ENCODE measurements around the gene NRN1L.

DNA sequence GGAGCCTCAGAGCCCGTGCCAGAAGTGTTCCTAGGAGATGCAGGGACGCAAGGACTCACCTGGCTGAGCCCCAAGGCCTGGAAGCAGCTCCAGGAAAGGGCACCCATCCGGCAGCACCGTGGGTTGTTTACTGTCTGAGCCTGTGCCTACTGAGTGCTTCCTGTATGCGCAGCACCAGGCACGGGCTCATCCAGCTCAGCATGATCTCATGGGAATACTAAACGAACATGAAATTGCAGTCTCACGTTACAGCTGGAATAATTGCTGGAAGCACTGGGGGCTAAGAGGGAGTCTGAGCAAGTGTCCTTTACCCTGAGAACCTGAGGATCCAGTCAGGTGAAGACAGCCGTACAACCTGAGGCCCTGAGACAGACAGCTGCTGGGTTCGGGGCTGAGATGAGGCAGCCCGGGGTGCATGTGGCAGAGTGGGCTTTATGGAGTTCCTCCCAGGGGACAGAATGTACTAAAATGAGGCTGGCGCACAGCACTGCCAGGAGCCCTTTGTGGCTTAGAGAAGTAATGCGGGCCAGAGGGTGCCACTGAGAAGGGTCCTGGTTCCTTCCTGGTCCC lies 41.6 kb downstream of the NRN1L start:
- TF ChIP-seq, protein P1, sequence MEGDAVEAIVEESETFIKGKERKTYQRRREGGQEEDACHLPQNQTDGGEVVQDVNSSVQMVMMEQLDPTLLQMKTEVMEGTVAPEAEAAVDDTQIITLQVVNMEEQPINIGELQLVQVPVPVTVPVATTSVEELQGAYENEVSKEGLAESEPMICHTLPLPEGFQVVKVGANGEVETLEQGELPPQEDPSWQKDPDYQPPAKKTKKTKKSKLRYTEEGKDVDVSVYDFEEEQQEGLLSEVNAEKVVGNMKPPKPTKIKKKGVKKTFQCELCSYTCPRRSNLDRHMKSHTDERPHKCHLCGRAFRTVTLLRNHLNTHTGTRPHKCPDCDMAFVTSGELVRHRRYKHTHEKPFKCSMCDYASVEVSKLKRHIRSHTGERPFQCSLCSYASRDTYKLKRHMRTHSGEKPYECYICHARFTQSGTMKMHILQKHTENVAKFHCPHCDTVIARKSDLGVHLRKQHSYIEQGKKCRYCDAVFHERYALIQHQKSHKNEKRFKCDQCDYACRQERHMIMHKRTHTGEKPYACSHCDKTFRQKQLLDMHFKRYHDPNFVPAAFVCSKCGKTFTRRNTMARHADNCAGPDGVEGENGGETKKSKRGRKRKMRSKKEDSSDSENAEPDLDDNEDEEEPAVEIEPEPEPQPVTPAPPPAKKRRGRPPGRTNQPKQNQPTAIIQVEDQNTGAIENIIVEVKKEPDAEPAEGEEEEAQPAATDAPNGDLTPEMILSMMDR (conservative IDR thresholded peaks at IDR 0.05; ENCODE audit: low read depth, low read length) = no peak
- TF ChIP-seq, protein P2, sequence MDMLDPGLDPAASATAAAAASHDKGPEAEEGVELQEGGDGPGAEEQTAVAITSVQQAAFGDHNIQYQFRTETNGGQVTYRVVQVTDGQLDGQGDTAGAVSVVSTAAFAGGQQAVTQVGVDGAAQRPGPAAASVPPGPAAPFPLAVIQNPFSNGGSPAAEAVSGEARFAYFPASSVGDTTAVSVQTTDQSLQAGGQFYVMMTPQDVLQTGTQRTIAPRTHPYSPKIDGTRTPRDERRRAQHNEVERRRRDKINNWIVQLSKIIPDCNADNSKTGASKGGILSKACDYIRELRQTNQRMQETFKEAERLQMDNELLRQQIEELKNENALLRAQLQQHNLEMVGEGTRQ (IDR thresholded peaks at IDR 0.05; ENCODE audit: low read depth, low read length) = no peak
- no peak for TF ChIP-seq POLR2A (IDR thresholded peaks at IDR 0.05; ENCODE audit: low read depth, low read length)
- TF ChIP-seq NFE2L2 (IDR thresholded peaks at IDR 0.05; ENCODE audit: low read depth, low read length) = no peak
- no peak for TF ChIP-seq RCOR1 (IDR thresholded peaks at IDR 0.05; ENCODE audit: insufficient replicate concordance, low read length)
